ENCODE data around the gene VAMP3.
A peak's percentile ranks its signal among the peaks of the same experiment; 100 is the strongest.
"Not testable (repeated sequence)": the region's sequence is repeated elsewhere in the genome, so short reads cannot be mapped to it uniquely, and the experiment has no call there.

Gene VAMP3

DNA sequence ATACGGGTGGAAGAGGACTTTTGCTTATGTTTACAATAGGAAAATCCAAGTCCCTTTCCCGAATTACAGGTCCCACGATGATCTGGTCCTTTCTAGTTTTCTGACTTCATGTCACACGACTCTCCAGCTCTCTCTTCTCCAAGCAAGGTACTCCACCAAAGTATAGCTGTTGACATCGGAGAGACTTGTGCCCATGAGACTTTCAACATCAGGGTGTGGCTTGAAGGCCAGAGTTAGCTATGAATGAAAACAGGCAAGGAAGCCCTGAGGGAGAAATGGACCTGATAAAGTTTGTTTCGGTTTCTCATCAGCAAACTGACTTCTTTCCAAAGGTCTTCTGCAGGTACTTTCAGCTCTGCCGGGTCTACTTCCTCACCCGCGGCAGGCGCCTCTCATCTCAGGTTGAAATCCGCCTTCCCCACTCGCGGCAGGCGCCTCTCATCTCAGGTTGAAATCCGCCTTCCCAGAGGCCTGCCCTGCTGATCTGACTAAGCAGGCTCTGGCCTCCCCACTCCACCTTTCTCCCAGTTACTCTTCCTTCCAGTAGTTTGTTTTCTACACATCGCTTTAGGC lies 10.9 kb downstream of the VAMP3 start:
- Mint-ChIP-seq H3K4me3 (peak overlapping the region; percentile 64), H3K27ac (peak overlapping the region; percentile 46)

DNA sequence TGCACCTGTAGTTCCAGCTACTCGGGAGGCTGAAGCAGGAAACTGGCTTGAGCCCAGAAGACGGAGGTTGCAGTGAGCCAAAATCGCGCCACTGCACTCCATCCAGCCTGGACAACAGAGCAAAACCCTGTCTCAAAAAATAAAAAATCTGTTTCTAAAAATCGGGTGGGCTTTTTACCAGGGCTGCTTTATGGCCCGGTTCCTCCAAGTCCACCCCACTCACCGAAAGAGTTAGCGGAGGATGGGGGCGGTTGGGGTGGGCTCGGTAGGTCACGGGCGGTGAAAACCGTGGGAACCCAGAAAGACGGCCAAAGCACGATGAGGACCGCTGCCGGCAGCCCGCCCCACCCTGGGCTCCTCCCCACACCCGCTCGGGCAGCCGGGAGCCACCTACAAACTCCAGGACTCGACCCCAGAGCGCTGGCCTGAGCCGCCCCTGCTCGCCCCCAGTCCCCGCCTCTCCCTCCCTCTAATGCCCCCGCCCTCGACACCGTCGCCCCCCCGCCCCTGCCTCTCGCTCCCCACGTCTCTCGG lies 12.1 kb downstream of the VAMP3 start:
- peak overlapping the region; percentile 40 for H3K27ac Mint-ChIP-seq

More for the DNA sequence above, 10.9 kb downstream of the VAMP3 start:
- no peaks in the 10 kb centered on the region for H3K9me3 Mint-ChIP-seq
- DNase-seq (ENCODE audit: low spot score in 2 of 2) (no peak), ATAC-seq (no peak)
- peaks cover 44% of the 10 kb centered on the region for H3K36me3 Mint-ChIP-seq
- peaks cover 16% of the 10 kb centered on the region for H3K4me1 Mint-ChIP-seq

GRCh38 chr1:7783826-7784491 lies 12.9 kb downstream of the VAMP3 start, which contains the start of gene PER3:
TSS of gene PER3 (plus strand) at chr1:7784291. CDS start at chr1:7784878, 587 bp downstream.
- peak within 1 kb of the TSS; percentile 64 for H3K4me3 Mint-ChIP-seq
- DNase-seq (ENCODE audit: low spot score in 2 of 2) (peak; percentile 91 to 94), ATAC-seq (peak; percentile 96)
- H3K36me3 Mint-ChIP-seq = peaks cover 25% of the 10 kb centered on the region
- peaks cover 16% of the 10 kb centered on the region for H3K4me1 Mint-ChIP-seq
- no peaks in the 10 kb centered on the region for H3K9me3 Mint-ChIP-seq
- peak within 1 kb of the TSS; percentile 40 for H3K27ac Mint-ChIP-seq

More for the DNA sequence above, 12.1 kb downstream of the VAMP3 start:
- ATAC-seq = peak; percentile 33
- DNase-seq (ENCODE audit: low spot score in 2 of 2) = peak in 1 of 2 donors; percentile 61
- H3K9me3 Mint-ChIP-seq = no peaks in the 10 kb centered on the region
- peak overlapping the region; percentile 64 for H3K4me3 Mint-ChIP-seq
- peaks cover 16% of the 10 kb centered on the region for H3K4me1 Mint-ChIP-seq
- peaks cover 32% of the 10 kb centered on the region for H3K36me3 Mint-ChIP-seq

GRCh38 chr1:7784492-7785071 lies 13.5 kb downstream of the VAMP3 start:
- no peak for DNase-seq (ENCODE audit: low spot score in 2 of 2)
- peak overlapping the region; percentile 64 for H3K4me3 Mint-ChIP-seq
- H3K27ac Mint-ChIP-seq = no peak overlapping the region
- H3K36me3 Mint-ChIP-seq = peaks cover 23% of the 10 kb centered on the region
- ATAC-seq = no peak
- peaks cover 16% of the 10 kb centered on the region for H3K4me1 Mint-ChIP-seq
- no peaks in the 10 kb centered on the region for H3K9me3 Mint-ChIP-seq

- Mint-ChIP-seq H3K4me1 (peaks cover 16% of the 10 kb centered on the region), H3K27ac (no peak overlapping the region), H3K36me3 (peaks cover 23% of the 10 kb centered on the region), H3K9me3 (no peaks in the 10 kb centered on the region), H3K4me3 (peak overlapping the region; percentile 64)
- DNase-seq (ENCODE audit: low spot score in 2 of 2) (no peak), ATAC-seq (no peak)
Measured at GRCh38 chr1:7785108-7785507, 14.0 kb downstream of the VAMP3 start.

DNA sequence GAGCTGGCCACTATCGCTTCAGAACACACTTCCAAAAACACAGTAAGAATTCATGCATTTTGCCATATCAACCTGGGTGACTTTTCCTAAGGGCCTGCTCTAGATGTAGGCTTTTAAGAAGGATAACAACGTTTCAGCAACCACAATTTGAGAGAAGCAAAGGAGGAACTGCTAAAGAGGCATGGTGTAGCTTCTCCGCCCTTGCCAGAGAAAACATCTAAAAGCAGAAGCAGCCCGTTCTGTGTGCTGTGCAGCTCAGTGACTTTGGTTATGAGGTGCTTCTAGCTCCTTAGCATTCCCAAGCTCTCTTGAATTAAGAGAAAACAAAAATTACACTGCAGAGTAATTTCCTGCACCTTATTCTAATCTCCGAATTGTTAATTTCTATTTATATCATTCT lies 15.7 kb downstream of the VAMP3 start:
- H3K27ac Mint-ChIP-seq = no peak overlapping the region
- DNase-seq (ENCODE audit: low spot score in 2 of 2) = no peak
- no peak overlapping the region for H3K4me3 Mint-ChIP-seq
- peaks cover 5% of the 10 kb centered on the region for H3K9me3 Mint-ChIP-seq
- peaks cover 8% of the 10 kb centered on the region for H3K4me1 Mint-ChIP-seq
- H3K36me3 Mint-ChIP-seq = peaks cover 17% of the 10 kb centered on the region
- no peak for ATAC-seq

GRCh38 chr1:7789828-7790227 lies 18.7 kb downstream of the VAMP3 start:
- no peak overlapping the region for H3K27ac Mint-ChIP-seq
- H3K4me1 Mint-ChIP-seq = no peaks in the 10 kb centered on the region
- DNase-seq (ENCODE audit: low spot score in 2 of 2) = no peak
- no peak overlapping the region for H3K4me3 Mint-ChIP-seq
- ATAC-seq = no peak
- H3K36me3 Mint-ChIP-seq = peaks cover 17% of the 10 kb centered on the region
- peaks cover 5% of the 10 kb centered on the region for H3K9me3 Mint-ChIP-seq

- DNase-seq (ENCODE audit: low spot score in 2 of 2); H3K4me1 Mint-ChIP-seq; H3K4me3 Mint-ChIP-seq; H3K9me3 Mint-ChIP-seq; H3K27ac Mint-ChIP-seq; ATAC-seq; H3K36me3 Mint-ChIP-seq: not testable (repeated sequence)
Measured at GRCh38 chr1:7791027-7791426, 19.9 kb downstream of the VAMP3 start.

DNA sequence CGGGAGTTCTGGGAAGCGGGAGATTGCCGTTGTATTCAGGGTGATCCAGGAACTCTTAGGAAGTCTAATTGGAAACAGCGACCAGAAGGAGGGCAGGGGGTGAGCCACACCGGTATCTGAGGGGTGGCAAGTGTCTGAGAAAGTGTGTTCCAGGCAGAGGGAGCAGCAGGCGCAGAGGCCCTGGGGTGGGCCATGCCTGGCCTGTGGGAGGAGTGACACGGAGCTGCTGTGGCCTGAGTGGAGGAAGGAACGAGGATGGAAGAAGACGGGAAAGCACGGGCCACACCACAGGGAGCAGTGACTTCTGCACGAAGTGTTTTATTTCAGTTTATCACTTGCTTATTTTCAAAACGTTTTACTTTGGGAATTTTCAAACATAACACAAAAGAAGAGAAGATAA lies 24.3 kb downstream of the VAMP3 start:
- peaks cover 4% of the 10 kb centered on the region for H3K9me3 Mint-ChIP-seq
- DNase-seq (ENCODE audit: low spot score in 2 of 2) (no peak), ATAC-seq (no peak)
- H3K4me3 Mint-ChIP-seq = no peak overlapping the region
- no peaks in the 10 kb centered on the region for H3K36me3 Mint-ChIP-seq
- peak overlapping the region; percentile 17 for H3K27ac Mint-ChIP-seq
- H3K4me1 Mint-ChIP-seq = no peaks in the 10 kb centered on the region

GRCh38 chr1:7805460-7805859 lies 34.4 kb downstream of the VAMP3 start:
- ATAC-seq (no peak), DNase-seq (ENCODE audit: low spot score in 2 of 2) (no peak)
- Mint-ChIP-seq H3K4me1 (no peaks in the 10 kb centered on the region), H3K4me3 (no peak overlapping the region), H3K27ac (no peak overlapping the region), H3K9me3 (no peaks in the 10 kb centered on the region), H3K36me3 (peaks cover 31% of the 10 kb centered on the region)

GRCh38 chr1:7808253-7808844 lies 37.3 kb downstream of the VAMP3 start:
- DNase-seq (ENCODE audit: low spot score in 2 of 2) (no peak), ATAC-seq (no peak)
- H3K9me3 Mint-ChIP-seq = peaks cover 5% of the 10 kb centered on the region
- no peaks in the 10 kb centered on the region for H3K4me1 Mint-ChIP-seq
- no peak overlapping the region for H3K4me3 Mint-ChIP-seq
- no peak overlapping the region for H3K27ac Mint-ChIP-seq
- H3K36me3 Mint-ChIP-seq = peaks cover 35% of the 10 kb centered on the region

DNA sequence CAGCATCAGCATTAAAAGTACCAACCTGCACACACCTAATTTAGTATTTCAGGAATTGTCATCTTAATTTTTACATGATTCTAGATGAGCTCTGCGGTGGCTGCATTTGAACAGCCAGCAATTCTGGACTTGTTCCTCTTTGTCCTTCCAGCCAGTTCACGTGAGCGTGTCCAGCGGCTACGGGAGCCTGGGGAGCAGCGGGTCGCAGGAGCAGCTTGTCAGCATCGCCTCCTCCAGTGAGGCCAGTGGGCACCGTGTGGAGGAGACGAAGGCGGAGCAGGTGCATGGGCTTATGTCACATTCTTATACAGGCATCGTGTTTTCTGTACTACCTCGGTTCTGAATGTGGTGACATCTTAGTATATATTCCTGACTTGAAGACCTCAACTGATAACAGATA lies 38.6 kb downstream of the VAMP3 start:
- no peaks in the 10 kb centered on the region for H3K4me1 Mint-ChIP-seq
- H3K9me3 Mint-ChIP-seq = peaks cover 15% of the 10 kb centered on the region
- no peak overlapping the region for H3K27ac Mint-ChIP-seq
- no peak overlapping the region for H3K4me3 Mint-ChIP-seq
- no peak for DNase-seq (ENCODE audit: low spot score in 2 of 2)
- no peak for ATAC-seq
- H3K36me3 Mint-ChIP-seq = peaks cover 26% of the 10 kb centered on the region

DNA sequence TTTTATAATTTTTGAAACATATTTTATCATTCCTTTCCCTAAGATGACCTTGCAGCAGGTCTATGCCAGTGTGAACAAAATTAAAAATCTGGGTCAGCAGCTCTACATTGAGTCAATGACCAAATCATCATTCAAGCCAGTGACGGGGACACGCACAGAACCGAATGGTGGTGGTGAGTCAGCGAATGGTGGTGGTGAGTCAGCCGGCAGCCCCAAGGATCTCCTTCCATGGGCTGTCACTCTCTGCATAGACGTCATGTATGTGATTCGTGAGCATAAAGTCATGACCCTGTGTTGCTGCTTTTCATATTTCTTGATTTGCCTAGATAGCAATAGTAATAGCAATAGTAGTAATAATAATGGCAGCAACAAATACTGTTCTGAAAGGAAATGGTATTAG lies 39.3 kb downstream of the VAMP3 start:
- peak; percentile 99 for ATAC-seq
- no peak overlapping the region for H3K4me3 Mint-ChIP-seq
- DNase-seq (ENCODE audit: low spot score in 2 of 2) = no peak
- no peaks in the 10 kb centered on the region for H3K4me1 Mint-ChIP-seq
- H3K27ac Mint-ChIP-seq = no peak overlapping the region
- peaks cover 20% of the 10 kb centered on the region for H3K36me3 Mint-ChIP-seq
- H3K9me3 Mint-ChIP-seq = peaks cover 15% of the 10 kb centered on the region

DNA sequence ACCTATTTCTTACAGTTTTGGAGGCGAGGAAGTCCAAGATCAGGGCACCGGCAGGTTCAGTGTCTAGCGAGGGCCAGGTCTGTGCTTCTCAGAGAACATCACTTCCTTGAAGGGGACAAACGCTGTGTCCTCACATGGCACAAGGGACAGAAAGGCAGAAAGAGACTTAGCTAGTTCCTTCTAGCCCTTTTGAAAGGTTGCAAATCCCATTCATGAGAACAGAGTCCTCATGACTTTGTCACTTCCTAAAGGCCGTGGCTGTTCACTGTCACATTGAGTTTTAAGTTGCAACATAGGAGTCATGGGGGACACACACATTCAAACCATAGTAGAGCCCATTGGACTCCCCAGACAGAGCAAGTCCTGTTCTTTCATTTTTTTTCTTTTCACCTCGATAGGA lies 40.4 kb downstream of the VAMP3 start:
- H3K27ac Mint-ChIP-seq = no peak overlapping the region
- ATAC-seq = no peak
- H3K9me3 Mint-ChIP-seq = peaks cover 15% of the 10 kb centered on the region
- no peak overlapping the region for H3K4me3 Mint-ChIP-seq
- no peak for DNase-seq (ENCODE audit: low spot score in 2 of 2)
- peaks cover 19% of the 10 kb centered on the region for H3K36me3 Mint-ChIP-seq
- no peaks in the 10 kb centered on the region for H3K4me1 Mint-ChIP-seq

DNA sequence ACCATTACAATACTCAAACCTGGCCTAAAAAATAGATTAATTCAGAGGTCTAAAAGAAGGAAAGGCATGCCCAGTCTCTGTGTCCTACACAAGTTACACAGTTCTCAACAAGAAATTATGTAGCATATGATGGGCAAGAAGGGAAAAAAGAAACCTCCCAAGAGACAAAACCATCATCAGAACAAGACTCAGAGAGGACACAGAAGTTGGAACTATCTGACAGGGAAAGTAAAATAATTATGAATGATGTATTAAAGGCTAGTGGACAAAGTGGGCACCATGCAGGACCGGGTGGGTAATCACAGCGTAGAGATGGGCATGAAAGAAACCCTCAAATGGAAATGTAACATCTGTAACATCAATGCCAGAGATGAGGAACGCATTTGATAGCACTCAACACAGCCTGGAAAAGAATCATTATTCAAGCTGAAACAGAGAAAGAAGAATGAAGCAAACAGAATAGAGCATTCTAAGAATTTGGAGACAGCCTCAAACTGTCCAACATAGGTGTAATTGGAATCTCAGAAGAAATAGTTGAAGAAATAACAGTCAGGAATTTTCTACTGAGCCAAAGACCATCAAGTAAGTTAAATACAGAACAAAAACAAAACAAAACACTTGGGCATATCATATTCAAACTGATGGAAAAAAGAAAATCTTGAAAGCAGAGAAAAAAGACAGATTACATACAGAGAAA lies 42.7 kb downstream of the VAMP3 start:
- Mint-ChIP-seq H3K9me3 (peaks cover 15% of the 10 kb centered on the region), H3K4me3 (no peak overlapping the region), H3K27ac (no peak overlapping the region), H3K4me1 (no peaks in the 10 kb centered on the region), H3K36me3 (peaks cover 19% of the 10 kb centered on the region)
- no peak for DNase-seq (ENCODE audit: low spot score in 2 of 2)
- ATAC-seq = no peak
